Neural cell (in vitro differentiated cells): ENCODE data around the gene BRD7. TPM values are rescaled to one million over a fixed set of nuclear protein-coding genes. Genes with fewer than 3 reads are reported as not detected.

ENCODE experiments used
- H2AFZ ChIP-seq: fragments of 200-600, 300-800 bp; sonication (generic), shearing (Covaris generic); 2 replicates; pipeline ENCODE4 v1.6.0; 2014; ENCODE audit warnings: low read depth, mild to moderate bottlenecking, antibody characterized with exemption, low read length, moderate library complexity
- H3F3A ChIP-seq: fragments of 200-600 bp; shearing (Covaris generic); 2 replicates; pipeline ENCODE4 v1.6.1; 2016; ENCODE audit warnings: mild to moderate bottlenecking, moderate library complexity, mixed read lengths, antibody characterized with exemption, low read length; ENCODE audit not compliant: insufficient read depth, poor library complexity, severe bottlenecking
- H3K27ac ChIP-seq: fragments of 200-600, 300-800 bp; sonication (generic), shearing (Covaris generic); 2 replicates; pipeline ENCODE4 v1.5.1; 2014; ENCODE audit warnings: mild to moderate bottlenecking, low read length, moderate library complexity
- H3K27me3 ChIP-seq: fragments of 300-800, 200-600 bp; sonication (generic), shearing (Covaris generic); 2 replicates; pipeline ENCODE4 v1.6.0; 2014; ENCODE audit warnings: mild to moderate bottlenecking, low read depth, low read length, moderate library complexity; ENCODE audit not compliant: insufficient read depth
- H3K36me3 ChIP-seq: fragments of 300-800, 200-600 bp; sonication (generic), shearing (Covaris generic); 2 replicates; pipeline ENCODE4 v1.5.1; 2014; ENCODE audit warnings: mild to moderate bottlenecking, antibody characterized with exemption, low read length, moderate library complexity; ENCODE audit not compliant: insufficient read depth
- H3K4me2 ChIP-seq: fragments of 300-800, 200-600 bp; sonication (generic), shearing (Covaris generic); 2 replicates; pipeline ENCODE4 v1.6.0; 2014; ENCODE audit warnings: mild to moderate bottlenecking, low read length
- H3K4me3 ChIP-seq: fragments of 300-800, 200-600 bp; sonication (generic), shearing (Covaris generic); 2 replicates; pipeline ENCODE4 v1.5.1; 2014; ENCODE audit warnings: mild to moderate bottlenecking, low read length, moderate library complexity
- H3K79me2 ChIP-seq: fragments of 200-600 bp; shearing (Covaris generic); replicated peaks from 2 replicates; pipeline ENCODE4 v1.6.0; 2014; ENCODE audit warnings: mild to moderate bottlenecking, low read length, moderate library complexity; ENCODE audit not compliant: insufficient read depth
- H3K9ac ChIP-seq: fragments of 300-800, 200-600 bp; sonication (generic), shearing (Covaris generic); 2 replicates; pipeline ENCODE4 v1.6.1; 2016; ENCODE audit warnings: mild to moderate bottlenecking, low read length, mixed read lengths
- H3K9me2 ChIP-seq: fragments of 200-600 bp; shearing (Covaris generic); 2 replicates; pipeline ENCODE4 v1.6.1; 2016; ENCODE audit warnings: mild to moderate bottlenecking, low read length, mixed read lengths; ENCODE audit not compliant: insufficient read depth
- H3K9me3 ChIP-seq: fragments of 200-600, 300-800 bp; sonication (generic), shearing (Covaris generic); 2 replicates; pipeline ENCODE4 v1.6.1; 2016; ENCODE audit warnings: mild to moderate bottlenecking, mixed run types, low read length, moderate library complexity, mixed read lengths
- H4K20me1 ChIP-seq: fragments of 200-600 bp; shearing (Covaris generic); 2 replicates; pipeline ENCODE4 v1.6.1; 2016; ENCODE audit warnings: mild to moderate bottlenecking, mixed run types; ENCODE audit not compliant: insufficient read depth
- EP300 ChIP-seq: fragments of 450-650 bp; conservative IDR thresholded peaks from 2 replicates; pipeline ENCODE4 v1.6.1; 2014; ENCODE audit warnings: antibody characterized with exemption, mild to moderate bottlenecking, moderate library complexity; ENCODE audit not compliant: poor library complexity, severe bottlenecking
- EZH2 ChIP-seq: fragments of 200-600, 300-800 bp; shearing (Covaris generic), sonication (generic); IDR thresholded peaks from 2 replicates; pipeline ENCODE4 v1.6.1; 2014; ENCODE audit warnings: antibody characterized with exemption, low read length, borderline replicate concordance, mild to moderate bottlenecking; ENCODE audit not compliant: insufficient read depth, poor library complexity, severe bottlenecking
- MXI1 ChIP-seq: fragments of 450-650 bp; conservative IDR thresholded peaks from 2 replicates; pipeline ENCODE4 v1.6.1; 2014; ENCODE audit warnings: antibody characterized with exemption, mild to moderate bottlenecking; ENCODE audit not compliant: poor library complexity, severe bottlenecking
- POLR2AphosphoS5 ChIP-seq: IDR thresholded peaks from 2 replicates; pipeline ENCODE4 v1.6.1; 2012
- RAD21 ChIP-seq: fragments of 450-650 bp; conservative IDR thresholded peaks from 2 replicates; pipeline ENCODE4 v1.6.1; 2014; ENCODE audit warnings: antibody characterized with exemption, mild to moderate bottlenecking, moderate library complexity
- SMC3 ChIP-seq: fragments of 450-650 bp; conservative IDR thresholded peaks from 2 replicates; pipeline ENCODE4 v1.6.1; 2014; ENCODE audit warnings: antibody characterized with exemption, mild to moderate bottlenecking, moderate library complexity; ENCODE audit not compliant: poor library complexity
- TAF1 ChIP-seq: IDR thresholded peaks from 2 replicates; pipeline ENCODE4 v1.6.1; 2012; ENCODE audit warnings: low read depth
- polyA plus RNA-seq: library from polyadenylated mRNA; depleted of rRNA; stranded (reverse); fragments of >200 nt; gene quantifications from 2 replicates; pipeline ENCODE4 v1.2.3, GENCODE V29; 2014
- TF ChIP-seq, protein P1 (sequence below): fragments of 450-650 bp; IDR thresholded peaks from 2 replicates; pipeline ENCODE4 v1.5.1; 2014; ENCODE audit warnings: antibody characterized with exemption, mild to moderate bottlenecking, moderate library complexity; ENCODE audit not compliant: poor library complexity, severe bottlenecking
- TF ChIP-seq, protein P2 (sequence below): IDR thresholded peaks from 2 replicates; pipeline ENCODE4 v1.6.1; 2012; ENCODE audit warnings: borderline replicate concordance

BRD7 gene
- polyA plus RNA-seq, 1 donor from 2014 or later: 57.2 TPM

DNA sequence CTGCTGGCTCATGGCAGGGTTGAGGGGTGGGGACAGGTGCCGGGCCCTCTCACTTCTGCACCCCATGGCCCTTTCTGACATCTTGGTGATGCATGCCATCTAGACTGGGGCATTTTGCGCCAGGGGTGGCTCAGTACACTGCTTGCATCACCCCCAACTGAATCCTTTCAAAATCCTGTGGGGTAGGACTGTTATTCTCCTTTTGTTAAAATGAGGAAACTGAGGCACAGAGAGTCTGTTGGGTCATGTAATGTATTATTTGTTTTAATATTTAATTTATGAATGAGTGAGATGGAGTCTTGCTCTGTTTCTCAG lies 92.5 kb downstream of the BRD7 start:
- Histone ChIP-seq H3K9me2 (no peaks in the 10 kb centered on the region), H3K27ac (no peak overlapping the region), H4K20me1 (no peaks in the 10 kb centered on the region), H3K9me3 (no peaks in the 10 kb centered on the region), H3K4me3 (no peak overlapping the region), H3K79me2 (no peaks in the 10 kb centered on the region), H3K4me2 (no peak overlapping the region), H2AFZ (no peak overlapping the region), H3K27me3 (no peaks in the 10 kb centered on the region), H3K9ac (no peak overlapping the region), H3K36me3 (no peaks in the 10 kb centered on the region), H3F3A (no peaks in the 10 kb centered on the region)
- TF ChIP-seq, protein P1, sequence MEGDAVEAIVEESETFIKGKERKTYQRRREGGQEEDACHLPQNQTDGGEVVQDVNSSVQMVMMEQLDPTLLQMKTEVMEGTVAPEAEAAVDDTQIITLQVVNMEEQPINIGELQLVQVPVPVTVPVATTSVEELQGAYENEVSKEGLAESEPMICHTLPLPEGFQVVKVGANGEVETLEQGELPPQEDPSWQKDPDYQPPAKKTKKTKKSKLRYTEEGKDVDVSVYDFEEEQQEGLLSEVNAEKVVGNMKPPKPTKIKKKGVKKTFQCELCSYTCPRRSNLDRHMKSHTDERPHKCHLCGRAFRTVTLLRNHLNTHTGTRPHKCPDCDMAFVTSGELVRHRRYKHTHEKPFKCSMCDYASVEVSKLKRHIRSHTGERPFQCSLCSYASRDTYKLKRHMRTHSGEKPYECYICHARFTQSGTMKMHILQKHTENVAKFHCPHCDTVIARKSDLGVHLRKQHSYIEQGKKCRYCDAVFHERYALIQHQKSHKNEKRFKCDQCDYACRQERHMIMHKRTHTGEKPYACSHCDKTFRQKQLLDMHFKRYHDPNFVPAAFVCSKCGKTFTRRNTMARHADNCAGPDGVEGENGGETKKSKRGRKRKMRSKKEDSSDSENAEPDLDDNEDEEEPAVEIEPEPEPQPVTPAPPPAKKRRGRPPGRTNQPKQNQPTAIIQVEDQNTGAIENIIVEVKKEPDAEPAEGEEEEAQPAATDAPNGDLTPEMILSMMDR: no peak
- no peak for TF ChIP-seq EZH2
- TF ChIP-seq EP300: no peak
- no peak for TF ChIP-seq SMC3

DNA sequence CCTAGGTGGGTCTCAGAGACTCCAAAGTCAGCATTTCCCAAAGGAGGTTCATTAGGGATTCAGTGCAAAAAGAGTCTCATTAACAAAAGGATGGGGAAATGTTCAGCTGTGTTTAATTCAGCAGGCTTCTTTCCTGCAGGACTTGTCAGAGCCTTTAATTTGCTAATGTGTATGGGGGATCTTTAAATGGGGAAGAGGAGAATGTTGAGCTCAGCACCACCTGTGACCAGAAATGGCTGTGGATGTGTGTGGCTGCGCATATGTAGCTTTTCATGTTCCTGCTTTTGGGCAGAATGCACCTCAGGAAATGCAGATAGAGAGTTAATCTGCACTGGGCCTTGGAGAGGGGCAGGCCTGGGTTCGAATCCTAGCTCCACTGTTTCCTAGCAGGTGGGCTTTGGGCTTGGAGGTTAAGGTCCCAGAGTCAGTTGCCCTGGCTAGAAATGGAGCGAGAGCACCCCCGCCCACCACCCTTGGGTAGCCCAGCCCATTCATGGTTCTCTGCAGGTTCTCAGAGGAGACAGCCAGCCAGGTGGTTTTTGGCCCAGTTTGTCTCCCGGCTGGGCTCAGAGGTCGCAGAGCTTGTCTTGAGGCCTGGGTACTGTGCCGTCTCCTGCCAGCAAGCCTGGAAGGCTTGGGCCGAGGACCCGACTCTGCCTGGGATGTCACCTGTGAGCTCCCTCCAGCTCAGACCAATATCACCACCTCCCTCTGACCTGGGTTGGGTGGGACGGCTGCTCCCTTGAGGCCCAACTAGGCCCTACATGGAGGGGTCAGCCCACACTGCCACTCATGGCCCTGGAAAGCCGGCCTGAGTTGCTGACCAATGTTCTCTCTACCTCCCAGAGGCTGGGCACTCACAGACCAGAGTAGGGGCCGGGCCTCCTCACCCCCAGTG lies 93.1 kb downstream of the BRD7 start:
- H2AFZ ChIP-seq: no peak overlapping the region
- H3K27ac ChIP-seq: no peak overlapping the region
- no peaks in the 10 kb centered on the region for H3K27me3 ChIP-seq
- TF ChIP-seq, protein P2, sequence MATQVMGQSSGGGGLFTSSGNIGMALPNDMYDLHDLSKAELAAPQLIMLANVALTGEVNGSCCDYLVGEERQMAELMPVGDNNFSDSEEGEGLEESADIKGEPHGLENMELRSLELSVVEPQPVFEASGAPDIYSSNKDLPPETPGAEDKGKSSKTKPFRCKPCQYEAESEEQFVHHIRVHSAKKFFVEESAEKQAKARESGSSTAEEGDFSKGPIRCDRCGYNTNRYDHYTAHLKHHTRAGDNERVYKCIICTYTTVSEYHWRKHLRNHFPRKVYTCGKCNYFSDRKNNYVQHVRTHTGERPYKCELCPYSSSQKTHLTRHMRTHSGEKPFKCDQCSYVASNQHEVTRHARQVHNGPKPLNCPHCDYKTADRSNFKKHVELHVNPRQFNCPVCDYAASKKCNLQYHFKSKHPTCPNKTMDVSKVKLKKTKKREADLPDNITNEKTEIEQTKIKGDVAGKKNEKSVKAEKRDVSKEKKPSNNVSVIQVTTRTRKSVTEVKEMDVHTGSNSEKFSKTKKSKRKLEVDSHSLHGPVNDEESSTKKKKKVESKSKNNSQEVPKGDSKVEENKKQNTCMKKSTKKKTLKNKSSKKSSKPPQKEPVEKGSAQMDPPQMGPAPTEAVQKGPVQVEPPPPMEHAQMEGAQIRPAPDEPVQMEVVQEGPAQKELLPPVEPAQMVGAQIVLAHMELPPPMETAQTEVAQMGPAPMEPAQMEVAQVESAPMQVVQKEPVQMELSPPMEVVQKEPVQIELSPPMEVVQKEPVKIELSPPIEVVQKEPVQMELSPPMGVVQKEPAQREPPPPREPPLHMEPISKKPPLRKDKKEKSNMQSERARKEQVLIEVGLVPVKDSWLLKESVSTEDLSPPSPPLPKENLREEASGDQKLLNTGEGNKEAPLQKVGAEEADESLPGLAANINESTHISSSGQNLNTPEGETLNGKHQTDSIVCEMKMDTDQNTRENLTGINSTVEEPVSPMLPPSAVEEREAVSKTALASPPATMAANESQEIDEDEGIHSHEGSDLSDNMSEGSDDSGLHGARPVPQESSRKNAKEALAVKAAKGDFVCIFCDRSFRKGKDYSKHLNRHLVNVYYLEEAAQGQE: no peak
- TF ChIP-seq EZH2 (no peak), EP300 (no peak), MXI1 (no peak), SMC3 (no peak), TAF1 (no peak), POLR2AphosphoS5 (no peak), RAD21 (no peak)
- TF ChIP-seq, protein P1: no peak
- no peak overlapping the region for H3K4me2 ChIP-seq
- H3K9ac ChIP-seq: no peak overlapping the region
- H3K9me3 ChIP-seq: no peaks in the 10 kb centered on the region
- no peaks in the 10 kb centered on the region for H3F3A ChIP-seq
- H3K9me2 ChIP-seq: no peaks in the 10 kb centered on the region
- H3K79me2 ChIP-seq: no peaks in the 10 kb centered on the region
- H4K20me1 ChIP-seq: no peaks in the 10 kb centered on the region
- H3K4me3 ChIP-seq: no peak overlapping the region
- no peaks in the 10 kb centered on the region for H3K36me3 ChIP-seq
